GM19455 (cell line): ENCODE data around the gene ACOT6.
A peak's percentile ranks its signal among the peaks of the same experiment; 100 is the strongest.
"Not testable (repeated sequence)": the region's sequence is repeated elsewhere in the genome, so short reads cannot be mapped to it uniquely, and the experiment has no call there.

Experiments used
- ATAC-seq: cut with Tn5 transposase; IDR thresholded peaks from one replicate; pipeline ENCODE4 v1.9.1; 2021; ENCODE audit not compliant: unreplicated experiment

The ACOT6 gene

DNA sequence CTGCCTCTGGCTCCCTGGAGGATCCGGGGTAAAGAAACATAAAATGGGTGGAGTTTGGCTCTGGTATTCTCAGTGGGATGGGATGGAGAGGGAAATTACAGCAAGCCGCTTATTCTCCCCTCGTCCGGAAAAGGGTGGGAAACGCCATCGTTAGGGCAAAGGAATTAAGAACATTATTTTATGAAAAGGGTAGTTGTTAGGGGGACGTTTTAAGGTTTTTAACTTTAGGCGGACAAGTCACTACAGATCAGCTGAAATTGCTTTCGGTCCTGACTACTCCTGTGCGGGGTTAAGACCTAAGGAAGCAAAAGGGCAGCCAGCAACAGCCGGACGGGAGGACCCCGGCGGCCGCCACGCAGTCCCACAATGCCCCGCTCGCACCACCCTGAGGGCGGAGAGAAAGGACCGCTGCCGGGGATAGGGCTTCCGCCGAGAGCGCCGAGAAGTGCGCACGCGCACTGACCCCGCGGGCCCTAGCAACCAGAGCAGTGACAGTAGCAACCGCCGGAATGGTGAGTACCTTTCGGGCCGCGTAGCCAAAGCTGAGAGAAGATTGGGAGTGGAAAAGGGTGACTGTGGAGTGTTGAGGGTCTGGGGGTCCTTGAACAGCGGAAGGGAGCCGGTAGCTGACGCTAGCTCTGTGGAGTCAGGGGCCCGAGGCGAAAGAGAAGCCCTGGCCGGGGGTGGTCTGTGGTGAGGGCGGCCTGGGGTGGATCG, 32.4 kb downstream of the ACOT6 start, which contains the start of gene DNAL1:
Gene DNAL1, plus strand, starts transcription at position 456 of the 717 bp plus-strand sequence. Its CDS starts 54 bp downstream, at position 510.
- peak; percentile 96 for ATAC-seq

- ATAC-seq: no peak
Observed at GRCh38 chr14:73645248-73645610, 32.9 kb downstream of the ACOT6 start.

DNA sequence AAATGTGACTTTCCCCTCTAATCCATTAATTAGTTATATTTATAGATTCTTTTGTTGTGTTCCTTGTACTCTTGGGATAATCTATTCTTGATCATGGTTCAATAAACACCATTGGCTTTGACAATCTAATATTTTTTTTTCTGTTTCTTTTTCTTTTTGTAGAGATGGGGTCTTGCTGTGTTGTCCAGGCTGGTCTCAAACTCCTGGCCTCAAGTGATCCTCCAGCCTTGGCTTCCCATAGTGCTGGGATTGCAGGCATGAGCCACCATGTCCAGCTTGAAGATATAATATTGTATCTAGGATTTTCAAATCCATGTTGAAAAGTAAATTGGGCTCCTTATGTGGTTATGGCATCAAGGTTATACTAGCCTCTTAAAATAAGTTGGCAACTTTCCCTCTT, 38.7 kb downstream of the ACOT6 start:
- no peak for ATAC-seq

- no peak for ATAC-seq
Observed at GRCh38 chr14:73655851-73656250, 43.5 kb downstream of the ACOT6 start.

DNA sequence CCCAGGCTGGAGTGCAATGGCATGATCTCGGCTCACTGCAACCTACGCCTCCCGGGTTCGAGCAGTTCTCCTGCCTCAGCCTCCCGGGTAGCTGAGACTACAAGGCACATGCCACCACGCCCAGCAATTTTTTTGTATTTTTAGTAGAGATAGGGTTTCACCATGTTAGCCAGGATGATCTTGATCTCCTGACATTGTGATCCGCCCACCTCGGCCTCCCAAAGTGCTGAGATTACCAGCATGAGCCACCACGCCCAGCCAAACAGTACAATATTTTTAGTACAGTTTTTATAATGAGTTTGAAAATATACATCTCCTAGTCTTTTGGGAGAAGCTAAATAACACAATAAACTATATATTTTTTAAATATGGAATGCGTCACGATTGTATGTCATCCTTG, 46.9 kb downstream of the ACOT6 start:
- not testable (repeated sequence) for ATAC-seq

- no peak for ATAC-seq
Observed at GRCh38 chr14:73660511-73660910, 48.2 kb downstream of the ACOT6 start.

GRCh38 chr14:73661872-73662271, 49.6 kb downstream of the ACOT6 start:
- no peak for ATAC-seq

GRCh38 chr14:73662487-73662943, 50.2 kb downstream of the ACOT6 start:
- no peak for ATAC-seq

DNA sequence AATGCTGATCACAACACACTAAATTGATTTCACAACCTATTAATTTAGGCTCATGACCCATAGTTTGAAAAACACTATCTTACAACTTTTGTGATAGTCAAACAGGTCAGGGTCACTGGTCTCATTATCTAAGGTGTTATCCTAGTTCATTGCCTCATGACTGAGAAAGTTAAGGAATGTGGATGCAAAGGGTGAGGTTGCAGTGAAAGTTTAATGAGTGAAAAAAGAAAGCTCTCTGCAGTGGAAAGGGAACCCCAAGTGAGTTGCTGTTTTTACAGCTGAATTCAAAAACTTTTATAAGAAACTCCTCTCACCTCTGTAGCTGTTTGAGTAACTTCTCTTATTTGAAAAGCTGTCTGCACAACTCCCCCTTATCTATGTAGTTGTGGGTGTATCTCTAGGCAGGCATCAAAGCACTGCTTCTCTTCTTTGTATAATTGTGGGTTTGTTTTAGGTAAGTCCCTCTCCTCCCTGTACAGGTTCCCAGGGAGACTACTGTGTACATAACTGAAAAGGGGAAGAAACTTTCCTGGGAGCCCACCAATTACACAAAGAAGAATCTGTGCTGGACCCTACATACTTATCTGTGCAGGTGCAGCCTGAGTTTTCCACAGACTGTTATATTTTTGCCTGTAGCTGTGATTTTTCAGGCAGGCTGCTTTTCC, 51.4 kb downstream of the ACOT6 start:
- no peak for ATAC-seq

DNA sequence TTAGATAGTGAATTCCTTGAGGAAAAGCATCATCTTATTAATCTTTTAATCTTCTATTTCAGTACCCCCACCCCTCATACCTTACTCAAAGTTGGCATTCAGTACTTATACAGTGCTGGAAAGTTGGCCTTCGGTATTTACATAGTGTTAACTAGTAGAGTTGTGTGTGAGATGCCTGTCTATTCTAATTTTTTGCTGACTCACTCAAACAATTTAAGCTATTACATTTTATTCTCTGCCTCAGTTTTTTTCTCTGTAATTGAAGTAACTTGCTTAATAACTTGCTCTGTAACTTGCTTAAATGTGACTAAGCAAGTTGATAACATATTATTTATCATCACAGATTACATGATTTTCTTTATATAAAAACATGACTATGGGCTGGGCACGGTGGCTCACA, 52.8 kb downstream of the ACOT6 start:
- no peak for ATAC-seq

DNA sequence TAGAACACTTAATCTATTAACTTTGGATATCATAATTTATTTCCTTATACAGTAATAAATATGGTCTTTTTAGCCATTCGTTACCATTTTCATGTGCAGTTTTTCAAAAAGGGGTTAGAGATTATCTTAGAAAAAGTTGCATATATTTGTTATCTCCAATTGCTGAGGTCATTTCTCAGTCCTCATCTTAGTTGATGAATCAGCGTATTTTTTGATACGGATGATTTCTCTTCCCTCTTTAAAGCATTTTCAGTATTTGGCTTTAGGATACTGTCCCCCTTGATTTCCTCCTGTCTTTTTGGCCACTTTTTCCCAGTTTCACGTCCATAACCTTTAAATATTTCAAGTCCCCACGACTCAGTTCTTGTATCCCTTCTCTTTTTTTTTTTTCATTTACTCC, 54.3 kb downstream of the ACOT6 start:
- ATAC-seq: no peak

DNA sequence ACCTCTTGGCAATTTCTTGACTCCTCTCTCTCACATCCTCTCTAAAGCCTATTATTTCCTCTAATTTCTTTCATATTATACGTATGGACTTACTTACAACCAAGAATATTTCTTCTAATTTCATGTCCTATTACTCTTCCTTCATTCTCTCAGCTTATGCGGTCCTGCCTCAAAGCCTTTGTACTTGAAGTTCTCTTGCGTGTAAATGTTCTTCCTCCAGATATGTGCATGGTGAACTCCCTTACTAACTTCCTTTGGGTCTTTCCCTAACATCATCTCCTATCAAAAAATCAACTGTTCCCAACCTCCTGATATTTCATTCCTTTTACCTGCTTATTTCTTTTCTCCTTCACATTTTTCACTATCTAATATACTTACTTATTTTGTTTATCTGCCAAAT, 55.5 kb downstream of the ACOT6 start:
- no peak for ATAC-seq
